Osteocyte (in vitro differentiated cells): ENCODE results near the gene POLR2M. TPM values are rescaled to one million over a fixed set of nuclear protein-coding genes. Genes with fewer than 3 reads are reported as not detected.
A peak's percentile ranks its signal among the peaks of the same experiment; 100 is the strongest.

ENCODE experiments used
- DNase-seq: peaks from one replicate; pipeline ENCODE4 v3.0.0; 2021; ENCODE audit warnings: mixed read lengths; ENCODE audit not compliant: unreplicated experiment; ENCODE audit errors: extremely low spot score
- H3K27ac Mint-ChIP-seq: one replicate; pipeline ENCODE4 v1.8.0; 2021; ENCODE audit warnings: mild to moderate bottlenecking, mixed read lengths; ENCODE audit not compliant: unreplicated experiment
- H3K27me3 Mint-ChIP-seq: one replicate; pipeline ENCODE4 v1.8.0; 2021; ENCODE audit warnings: mixed read lengths; ENCODE audit not compliant: unreplicated experiment
- H3K36me3 Mint-ChIP-seq: one replicate; pipeline ENCODE4 v1.8.0; 2021; ENCODE audit warnings: mixed read lengths; ENCODE audit not compliant: unreplicated experiment
- H3K4me1 Mint-ChIP-seq: one replicate; pipeline ENCODE4 v1.8.0; 2021; ENCODE audit warnings: mixed read lengths; ENCODE audit not compliant: unreplicated experiment
- H3K4me3 Mint-ChIP-seq: one replicate; pipeline ENCODE4 v1.8.0; 2021; ENCODE audit warnings: mild to moderate bottlenecking, moderate library complexity, mixed read lengths; ENCODE audit not compliant: unreplicated experiment
- H3K9me3 Mint-ChIP-seq: one replicate; pipeline ENCODE4 v1.8.0; 2021; ENCODE audit warnings: mixed read lengths; ENCODE audit not compliant: unreplicated experiment
- total RNA-seq: library from RNA; stranded (reverse); gene quantifications from 2 replicates; pipeline ENCODE4 v1.2.1, GENCODE V29; 2021
- TF ChIP-seq, protein P1 (sequence below): fragments of 200-600 bp; sonication (generic); IDR thresholded peaks from 2 replicates; pipeline ENCODE4 v1.5.0; 2021; ENCODE audit warnings: antibody characterized with exemption, mild to moderate bottlenecking, moderate library complexity

Gene POLR2M
- total RNA-seq, 1 donor from 2014 or later, result 83.9 TPM

DNA sequence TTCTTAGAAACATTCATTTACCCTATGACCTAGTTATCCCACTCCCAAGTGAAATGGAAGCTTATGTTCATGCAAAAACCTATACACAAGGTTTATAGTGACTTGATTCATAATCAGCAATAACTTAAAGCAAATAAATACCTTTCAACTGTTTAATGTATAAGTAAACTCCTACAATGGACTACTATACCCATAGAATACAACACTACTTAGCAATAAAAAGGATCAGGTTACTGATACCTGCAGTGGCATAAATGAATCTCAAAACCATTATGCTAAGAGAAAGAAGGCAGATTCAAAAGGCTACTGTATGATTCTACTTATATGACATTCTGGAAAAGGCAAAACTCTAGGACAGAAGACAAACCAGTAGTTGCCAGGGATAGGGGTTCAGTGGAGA lies 8.3 kb upstream of the POLR2M start:
- no peaks in the 10 kb centered on the region for H3K36me3 Mint-ChIP-seq
- no peak overlapping the region for H3K4me3 Mint-ChIP-seq
- H3K27me3 Mint-ChIP-seq, result peaks cover 9% of the 10 kb centered on the region
- no peak overlapping the region for H3K27ac Mint-ChIP-seq
- peaks cover 46% of the 10 kb centered on the region for H3K4me1 Mint-ChIP-seq
- no peak for DNase-seq
- no peaks in the 10 kb centered on the region for H3K9me3 Mint-ChIP-seq
- TF ChIP-seq, protein P1, sequence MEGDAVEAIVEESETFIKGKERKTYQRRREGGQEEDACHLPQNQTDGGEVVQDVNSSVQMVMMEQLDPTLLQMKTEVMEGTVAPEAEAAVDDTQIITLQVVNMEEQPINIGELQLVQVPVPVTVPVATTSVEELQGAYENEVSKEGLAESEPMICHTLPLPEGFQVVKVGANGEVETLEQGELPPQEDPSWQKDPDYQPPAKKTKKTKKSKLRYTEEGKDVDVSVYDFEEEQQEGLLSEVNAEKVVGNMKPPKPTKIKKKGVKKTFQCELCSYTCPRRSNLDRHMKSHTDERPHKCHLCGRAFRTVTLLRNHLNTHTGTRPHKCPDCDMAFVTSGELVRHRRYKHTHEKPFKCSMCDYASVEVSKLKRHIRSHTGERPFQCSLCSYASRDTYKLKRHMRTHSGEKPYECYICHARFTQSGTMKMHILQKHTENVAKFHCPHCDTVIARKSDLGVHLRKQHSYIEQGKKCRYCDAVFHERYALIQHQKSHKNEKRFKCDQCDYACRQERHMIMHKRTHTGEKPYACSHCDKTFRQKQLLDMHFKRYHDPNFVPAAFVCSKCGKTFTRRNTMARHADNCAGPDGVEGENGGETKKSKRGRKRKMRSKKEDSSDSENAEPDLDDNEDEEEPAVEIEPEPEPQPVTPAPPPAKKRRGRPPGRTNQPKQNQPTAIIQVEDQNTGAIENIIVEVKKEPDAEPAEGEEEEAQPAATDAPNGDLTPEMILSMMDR, result no peak

DNA sequence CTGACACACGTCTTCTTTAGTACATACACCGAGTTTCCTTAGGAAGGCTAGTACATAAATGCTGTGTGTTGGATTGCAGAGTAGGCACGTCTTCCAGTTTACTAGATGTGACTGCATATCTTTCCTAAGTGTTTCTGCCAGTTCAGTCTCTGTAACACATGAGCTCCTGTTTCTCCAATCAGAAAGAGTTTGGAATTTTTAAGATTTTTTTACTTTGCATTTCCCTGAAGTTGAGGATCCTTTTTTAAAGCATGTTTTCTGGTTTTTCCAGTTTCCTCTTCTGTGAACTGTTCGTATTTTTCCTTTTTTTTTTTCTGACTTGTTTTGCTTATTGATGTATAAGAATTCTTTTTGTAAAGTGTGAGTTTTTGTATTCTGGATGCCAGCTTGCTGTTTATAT lies 7.5 kb upstream of the POLR2M start:
- DNase-seq, result no peak
- Mint-ChIP-seq H3K4me3 (no peak overlapping the region), H3K9me3 (no peaks in the 10 kb centered on the region), H3K4me1 (peaks cover 40% of the 10 kb centered on the region), H3K27ac (no peak overlapping the region), H3K36me3 (no peaks in the 10 kb centered on the region), H3K27me3 (peaks cover 10% of the 10 kb centered on the region)
- TF ChIP-seq, protein P1, result no peak

DNA sequence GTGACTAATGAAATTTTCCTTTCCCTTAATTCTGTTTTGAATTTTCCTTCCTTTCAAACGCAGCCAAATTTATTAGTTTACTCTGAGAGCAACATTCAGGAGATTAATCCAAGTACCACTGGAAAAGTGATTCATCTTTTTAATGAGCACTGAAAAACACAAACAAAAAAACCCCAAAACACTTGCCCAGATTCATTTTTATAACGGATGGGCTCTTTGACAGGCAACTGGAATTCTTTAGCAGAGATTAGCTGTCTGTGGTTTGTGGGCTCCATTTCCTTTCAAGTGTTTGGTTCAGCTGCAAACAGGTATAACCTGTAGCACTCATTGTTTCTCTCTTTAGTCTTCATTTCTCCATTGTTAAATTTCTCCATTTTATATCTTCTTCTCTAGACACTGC lies 3.1 kb upstream of the POLR2M start:
- Mint-ChIP-seq H3K9me3 (no peaks in the 10 kb centered on the region), H3K4me1 (peaks cover 18% of the 10 kb centered on the region), H3K36me3 (no peaks in the 10 kb centered on the region), H3K27me3 (peaks cover 10% of the 10 kb centered on the region), H3K27ac (no peak overlapping the region), H3K4me3 (no peak overlapping the region)
- DNase-seq, result no peak
- TF ChIP-seq, protein P1, result no peak

DNA sequence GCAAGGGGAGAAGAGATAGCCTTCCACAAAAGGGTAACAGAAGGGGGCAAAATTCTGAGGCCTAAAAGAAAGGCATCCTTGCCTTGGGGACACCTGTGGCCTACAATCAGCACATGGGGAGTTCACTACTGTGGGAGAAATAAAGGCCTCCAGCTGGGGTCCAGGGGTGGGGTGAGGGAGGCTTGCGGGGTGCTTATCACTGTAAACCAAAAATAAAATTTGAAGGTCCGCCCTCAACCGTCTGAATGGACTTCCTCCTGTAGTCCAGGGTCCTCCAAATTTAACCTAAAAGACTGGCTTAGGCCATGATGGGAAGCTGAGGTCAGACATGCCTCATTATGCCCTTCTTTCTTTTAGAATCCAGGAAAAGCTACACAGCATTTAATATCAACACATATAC lies 2.1 kb upstream of the POLR2M start:
- Mint-ChIP-seq H3K27me3 (peaks cover 10% of the 10 kb centered on the region), H3K4me1 (peaks cover 27% of the 10 kb centered on the region), H3K4me3 (no peak overlapping the region), H3K27ac (no peak overlapping the region), H3K36me3 (peaks cover 2% of the 10 kb centered on the region), H3K9me3 (no peaks in the 10 kb centered on the region)
- TF ChIP-seq, protein P1, result no peak
- no peak for DNase-seq

DNA sequence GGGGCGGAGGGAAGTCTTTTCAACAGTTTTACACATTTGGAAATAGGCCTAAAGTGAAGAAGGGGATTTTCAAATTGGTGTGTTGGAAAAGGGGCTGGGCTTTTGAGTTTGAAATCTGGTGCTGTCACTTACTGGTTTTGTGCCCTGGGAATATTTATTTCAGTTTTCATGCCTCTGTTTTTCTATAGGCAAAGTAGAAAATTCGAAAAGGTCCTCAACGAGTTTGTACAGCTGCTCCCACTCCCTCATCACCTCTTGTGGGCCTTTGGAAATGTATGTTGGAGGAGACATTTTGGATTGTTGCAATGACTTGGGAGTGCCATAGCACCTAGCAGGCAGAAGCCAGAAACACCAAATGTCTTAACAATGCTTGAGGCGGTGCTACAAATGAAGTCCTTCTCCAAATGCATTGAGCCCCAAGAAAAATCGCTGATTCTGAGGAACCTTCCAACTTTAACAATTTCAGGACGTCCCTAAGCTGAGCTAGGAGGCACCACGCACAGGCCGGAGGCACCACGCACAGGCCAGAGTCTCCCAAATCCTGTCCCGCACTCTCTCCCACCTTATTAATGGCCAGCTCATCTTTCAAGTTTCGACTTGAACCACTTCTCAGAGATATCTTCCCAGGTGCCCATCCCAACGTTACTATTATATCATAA lies 639 bp upstream of the POLR2M start:
- Mint-ChIP-seq H3K27me3 (peaks cover 10% of the 10 kb centered on the region), H3K27ac (peak overlapping the region; percentile 95), H3K4me3 (peak overlapping the region; percentile 91), H3K36me3 (peaks cover 12% of the 10 kb centered on the region), H3K4me1 (peaks cover 33% of the 10 kb centered on the region), H3K9me3 (no peaks in the 10 kb centered on the region)
- DNase-seq, result no peak
- TF ChIP-seq, protein P1, result no peak
